Small intestine (tissue), 16 donors: Measurements from ENCODE around the gene AEBP1. TPM values are rescaled to one million over a fixed set of nuclear protein-coding genes. Genes with fewer than 3 reads are reported as not detected.

Experiments used
- DNase-seq, 2 donors: peaks; one replicate each; pipeline versions ENCODE4 v3.0.0 to v3.0.0-alpha.2; 2013
- FAIRE-seq: peaks from 2 replicates; lab custom pipeline; 2012; peaks lifted over from hg19 to GRCh38; lab: Jason Lieb, UNC
- H3K27ac ChIP-seq, 3 donors: one replicate each; pipeline ENCODE4 v1.5.1; 2013; ENCODE audit warnings: low read length in 2 of 3, mild to moderate bottlenecking in 2 of 3, control low read depth in 1 of 3, inconsistent platforms in 1 of 3, low read depth in 1 of 3, moderate library complexity in 1 of 3
- H3K27me3 ChIP-seq, 3 donors: one replicate each; pipeline ENCODE4 v1.6.1; 2013; ENCODE audit warnings: low read length in 3 of 3, inconsistent platforms in 1 of 3; ENCODE audit not compliant: control insufficient read depth in 3 of 3, insufficient read depth in 3 of 3
- H3K36me3 ChIP-seq, 3 donors: one replicate each; pipeline ENCODE4 v1.6.1; 2013; ENCODE audit warnings: low read length in 3 of 3, inconsistent platforms in 1 of 3, low read depth in 1 of 3, mild to moderate bottlenecking in 1 of 3, moderate library complexity in 1 of 3; ENCODE audit not compliant: control insufficient read depth in 3 of 3, insufficient read depth in 2 of 3
- H3K4me1 ChIP-seq, 3 donors: one replicate each; pipeline ENCODE4 v1.6.1; 2013; ENCODE audit warnings: low read length in 2 of 3, inconsistent platforms in 1 of 3, low read depth in 1 of 3, mild to moderate bottlenecking in 1 of 3, moderate library complexity in 1 of 3; ENCODE audit not compliant: control insufficient read depth in 3 of 3, insufficient read depth in 2 of 3
- H3K4me3 ChIP-seq, 3 donors: one replicate each; pipeline ENCODE4 v1.5.1; 2013; ENCODE audit warnings: low read length in 3 of 3, control low read depth in 1 of 3, inconsistent platforms in 1 of 3, low read depth in 1 of 3, mild to moderate bottlenecking in 1 of 3, moderate library complexity in 1 of 3
- H3K9me3 ChIP-seq, 2 donors: one replicate each; pipeline ENCODE4 v1.6.1; 2013; ENCODE audit warnings: low read depth in 1 of 2, low read length in 1 of 2; ENCODE audit not compliant: control insufficient read depth in 2 of 2, insufficient read depth in 1 of 2
- WGBS, 3 donors: extraction: QIAGEN DNeasy Blood & Tissue Kit; methylation state at CpG; one replicate each; pipeline ENCODE4 v1.1.7; 2013; 5-methylcytosine and 5-hydroxymethylcytosine counted together
- long read RNA-seq, 10 donors: transcript quantifications; one replicate each; lab custom pipeline, GENCODE V29; 2026
- polyA plus RNA-seq, 4 donors: library from polyadenylated mRNA; stranded (reverse) in 3 of 4; unstranded in 1 of 4; fragments of 200-250 nt in 3 of 4; fragments of 120-200 nt in 1 of 4; gene quantifications; one replicate each; pipeline versions ENCODE4 v1.2.1 to v1.2.3, GENCODE V29; 2013
- donor health status: healthy with polysubstance abuse.
- donor health status: control.
- donor health status: control.
- donor health status: Bipolar disorder and iron deficiency.
- donor health status: healthy.

Gene AEBP1
- 10 to 100 TPM in 2 of 4 donors, 1 to 10 TPM in 2; 1.3 to 34.8 (median 6.8) TPM for polyA plus RNA-seq
- long read RNA-seq, donor 1, full-length matches to known transcripts, result 2 of 2 reads
- long read RNA-seq, donor 1, partial matches to known transcripts, result 0 of 2 reads
- long read RNA-seq, donor 1, other reads (novel, unspliced or antisense), result 0 of 2 reads
- long read RNA-seq, donor 2, partial matches to known transcripts, result 0 of 1 reads
- long read RNA-seq, donor 2, other reads (novel, unspliced or antisense), result 0 of 1 reads
- long read RNA-seq, donor 3, result 0 reads
- long read RNA-seq, donor 4, result 0 reads
- long read RNA-seq, donor 5, result 0 reads
- long read RNA-seq, donor 6, result 0 reads
- long read RNA-seq, donor 7, full-length matches to known transcripts, result 11 of 11 reads
- long read RNA-seq, donor 7, partial matches to known transcripts, result 0 of 11 reads
- long read RNA-seq, donor 7, other reads (novel, unspliced or antisense), result 0 of 11 reads
- long read RNA-seq, donor 8, full-length matches to known transcripts, result 2 of 2 reads
- long read RNA-seq, donor 8, partial matches to known transcripts, result 0 of 2 reads
- long read RNA-seq, donor 8, other reads (novel, unspliced or antisense), result 0 of 2 reads
- long read RNA-seq, donor 9, result 0 reads
- long read RNA-seq, donor 10, full-length matches to known transcripts, result 2 of 7 reads
- long read RNA-seq, donor 10, partial matches to known transcripts, result 5 of 7 reads
- long read RNA-seq, donor 10, other reads (novel, unspliced or antisense), result 0 of 7 reads

GRCh38 chr7:44103923-44104859 is at the start of gene AEBP1:
Gene AEBP1, plus strand, starts transcription at chr7:44104345. Its CDS starts 321 bp downstream, at chr7:44104666.
- Histone ChIP-seq H3K9me3 (no peaks in the 10 kb centered on the region), H3K4me1 (no peaks in the 10 kb centered on the region), H3K27ac (peak within 1 kb of the TSS in 2 of 3 donors; percentile 28 to 59), H3K27me3 (peaks cover 0 to 33% (median 4%) of the 10 kb centered on the region in 3 donors), H3K36me3 (peaks cover 0 to 5% (median 0%) of the 10 kb centered on the region in 3 donors), H3K4me3 (peak within 1 kb of the TSS; percentile 33 to 60 (median 48))
- DNase-seq (peak in 1 of 2 donors; percentile 40), FAIRE-seq (no peak)
- 3 to 4% (median 3%) methylated on average over 41 to 87 of the region's 87 CpGs for WGBS, 3 donors

GRCh38 chr7:44056681-44057080 is 47.5 kb upstream of the AEBP1 start:
- Histone ChIP-seq H3K4me1 (no peaks in the 10 kb centered on the region), H3K27ac (no peak overlapping the region), H3K36me3 (peaks cover 25 to 73% (median 30%) of the 10 kb centered on the region in 3 donors), H3K27me3 (no peaks in the 10 kb centered on the region), H3K4me3 (no peak overlapping the region), H3K9me3 (no peaks in the 10 kb centered on the region)
- DNase-seq (no peak), FAIRE-seq (no peak)
- 93 to 95% (median 95%) methylated on average over 7 of the region's 7 CpGs for WGBS, 3 donors

GRCh38 chr7:44057181-44057848 is 46.8 kb upstream of the AEBP1 start:
- DNase-seq (no peak), FAIRE-seq (no peak)
- H3K27ac ChIP-seq, result no peak overlapping the region
- no peaks in the 10 kb centered on the region for H3K27me3 ChIP-seq
- 91 to 95% (median 92%) methylated on average over 11 of the region's 11 CpGs for WGBS, 3 donors
- peaks cover 23 to 75% (median 30%) of the 10 kb centered on the region in 3 donors for H3K36me3 ChIP-seq
- H3K4me3 ChIP-seq, result no peak overlapping the region
- no peaks in the 10 kb centered on the region for H3K4me1 ChIP-seq
- H3K9me3 ChIP-seq, result no peaks in the 10 kb centered on the region

GRCh38 chr7:44057849-44058758 is 46.0 kb upstream of the AEBP1 start:
- Histone ChIP-seq H3K36me3 (peaks cover 17 to 74% (median 25%) of the 10 kb centered on the region in 3 donors), H3K4me3 (no peak overlapping the region), H3K9me3 (no peaks in the 10 kb centered on the region), H3K27ac (no peak overlapping the region), H3K4me1 (no peaks in the 10 kb centered on the region), H3K27me3 (no peaks in the 10 kb centered on the region)
- FAIRE-seq, result no peak
- DNase-seq, result no peak
- WGBS, 3 donors, result 89 to 91% (median 90%) methylated on average over 23 to 30 of the region's 30 CpGs

GRCh38 chr7:44058759-44059218 is 45.4 kb upstream of the AEBP1 start:
- Histone ChIP-seq H3K27ac (no peak overlapping the region), H3K27me3 (no peaks in the 10 kb centered on the region), H3K4me3 (no peak overlapping the region), H3K4me1 (no peaks in the 10 kb centered on the region), H3K36me3 (peaks cover 16 to 74% (median 25%) of the 10 kb centered on the region in 3 donors), H3K9me3 (no peaks in the 10 kb centered on the region)
- FAIRE-seq, result no peak
- 87 to 90% (median 88%) methylated on average over 7 of the region's 7 CpGs for WGBS, 3 donors
- no peak for DNase-seq

GRCh38 chr7:44059219-44060090 is 44.7 kb upstream of the AEBP1 start:
- no peaks in the 10 kb centered on the region for H3K9me3 ChIP-seq
- H3K27ac ChIP-seq, result no peak overlapping the region
- H3K4me3 ChIP-seq, result no peak overlapping the region
- peaks cover 0 to under 1% (median 0%) of the 10 kb centered on the region in 3 donors for H3K4me1 ChIP-seq
- peaks cover 0 to 1% (median 0%) of the 10 kb centered on the region in 3 donors for H3K27me3 ChIP-seq
- FAIRE-seq (no peak), DNase-seq (no peak)
- WGBS, 3 donors, result 87 to 95% (median 88%) methylated on average over 14 of the region's 14 CpGs
- peaks cover 16 to 70% (median 25%) of the 10 kb centered on the region in 3 donors for H3K36me3 ChIP-seq
